HG02870 (cell line): ENCODE measurements around the gene FDXACB1.
"Not testable (repeated sequence)": the region's sequence is repeated elsewhere in the genome, so short reads cannot be mapped to it uniquely, and the experiment has no call there.

Experiments used
- ATAC-seq: cut with Tn5 transposase; IDR thresholded peaks from one replicate; pipeline ENCODE4 v1.9.1; 2021; ENCODE audit warnings: mild to moderate bottlenecking, moderate library complexity; ENCODE audit not compliant: unreplicated experiment

FDXACB1 gene

DNA sequence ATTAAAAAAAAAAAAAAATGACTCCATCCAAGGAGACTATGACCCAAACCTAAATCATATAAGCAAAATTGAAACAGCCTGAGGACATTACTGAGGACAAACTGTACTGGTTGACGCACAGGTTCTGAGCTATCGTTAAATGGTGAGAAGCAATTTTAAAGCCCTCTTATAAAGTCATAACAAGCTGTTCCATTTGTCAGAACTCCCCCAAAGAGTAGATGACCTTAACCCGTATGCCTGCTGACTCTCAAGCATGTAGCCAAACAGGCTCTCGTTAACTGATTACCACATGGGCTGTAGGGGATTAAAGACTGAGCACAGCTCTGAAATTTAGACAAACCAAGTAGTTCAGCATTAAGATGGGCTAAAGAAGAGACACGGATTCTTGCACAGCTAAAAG, 30.4 kb upstream of the FDXACB1 start:
- no peak for ATAC-seq

- no peak for ATAC-seq
Observed at GRCh38 chr11:111908639-111909305, 29.8 kb upstream of the FDXACB1 start.

DNA sequence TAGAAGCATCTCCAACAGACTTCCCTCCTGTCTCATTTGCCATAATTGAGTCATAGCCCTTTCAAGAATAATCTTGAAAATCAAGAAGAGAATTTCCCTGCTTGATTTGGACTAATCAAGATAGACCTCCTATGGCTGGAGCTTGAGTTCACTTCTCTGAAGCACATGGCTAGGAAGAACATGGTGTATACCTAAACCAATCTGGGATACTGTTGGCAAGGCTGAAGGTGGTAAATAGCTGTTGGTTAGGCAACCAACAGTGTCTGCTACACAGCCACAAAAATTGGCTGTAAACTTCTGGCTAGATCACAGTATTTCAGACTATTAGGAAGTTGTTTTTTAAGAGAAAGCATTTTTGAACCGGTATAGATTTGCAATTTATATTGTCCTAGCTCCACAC, 27.7 kb upstream of the FDXACB1 start:
- ATAC-seq, result no peak

DNA sequence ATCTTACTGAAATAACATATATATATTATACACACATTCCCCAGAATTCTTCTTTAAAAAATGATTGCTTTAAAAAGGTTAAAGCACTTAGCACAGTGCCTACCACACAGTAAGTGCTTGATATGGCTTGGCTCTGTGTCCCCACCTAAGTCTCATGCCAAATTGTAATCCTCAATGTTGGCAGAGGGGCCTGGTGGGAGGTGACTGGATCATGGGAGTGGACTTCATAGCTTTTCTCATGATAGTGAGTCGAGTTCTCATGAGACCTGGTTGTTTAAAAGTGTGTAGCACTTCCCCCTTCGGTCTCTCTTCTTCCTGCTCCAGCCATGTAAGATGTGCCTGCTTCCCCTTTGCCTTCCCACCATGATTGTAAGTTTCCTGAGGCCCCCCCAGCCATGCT, 26.4 kb upstream of the FDXACB1 start:
- no peak for ATAC-seq

GRCh38 chr11:111886844-111887243, 7.9 kb upstream of the FDXACB1 start:
- ATAC-seq, result no peak

DNA sequence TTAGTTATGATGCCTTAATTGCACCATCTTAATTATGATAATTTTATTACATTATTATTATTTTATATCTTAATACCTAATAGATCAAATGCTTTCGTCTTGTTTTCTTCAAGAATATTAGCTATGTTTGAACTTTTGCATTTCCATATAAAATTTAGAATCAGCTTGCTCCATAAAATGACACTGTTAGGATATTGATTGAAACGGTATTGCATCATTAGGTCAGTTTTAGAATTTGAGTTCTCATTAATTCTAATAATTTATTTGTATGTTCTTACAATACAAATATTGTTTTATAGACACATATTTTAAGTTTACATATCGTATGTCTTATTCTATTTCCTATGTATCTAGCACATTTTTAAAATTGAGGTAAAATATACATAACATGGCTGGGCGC, 7.1 kb upstream of the FDXACB1 start:
- no peak for ATAC-seq

DNA sequence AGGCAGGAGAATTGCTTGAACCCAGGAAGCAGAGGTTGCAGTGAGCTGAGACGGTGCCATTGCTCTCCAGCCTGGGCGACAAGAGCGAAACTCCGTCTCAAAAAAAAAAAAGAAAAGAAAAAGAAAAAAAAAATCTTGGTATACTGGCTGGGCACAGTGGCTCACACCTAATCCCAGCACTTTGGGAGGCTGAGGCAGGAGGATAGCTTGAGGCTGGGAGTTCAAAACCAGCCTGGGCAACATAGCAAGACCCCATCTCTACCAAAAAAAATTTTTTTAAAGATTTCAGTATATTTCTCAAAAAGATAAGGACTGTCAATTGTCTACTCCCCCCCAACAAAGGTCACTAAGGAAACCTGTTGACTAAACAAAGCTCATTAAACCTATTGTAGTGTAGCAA, 6.1 kb upstream of the FDXACB1 start:
- not testable (repeated sequence) for ATAC-seq

DNA sequence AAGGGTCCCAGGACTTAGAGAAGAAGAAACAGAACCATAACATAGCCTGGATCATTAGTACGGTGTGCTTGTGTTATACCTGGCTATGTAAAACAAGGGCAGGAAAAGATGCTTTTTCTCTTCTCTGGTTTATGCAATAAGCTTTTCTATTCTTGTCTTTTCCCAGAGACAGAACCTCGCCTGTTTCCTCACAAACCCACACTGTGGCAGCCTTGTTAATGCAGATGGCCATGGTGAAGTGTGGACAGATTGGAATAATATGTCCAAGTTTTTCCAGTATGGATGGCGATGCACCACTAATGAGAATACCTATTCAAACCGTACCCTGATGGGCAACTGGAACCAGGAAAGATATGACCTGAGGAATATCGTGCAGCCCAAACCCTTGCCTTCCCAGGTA, 3.2 kb upstream of the FDXACB1 start:
- ATAC-seq, result no peak

DNA sequence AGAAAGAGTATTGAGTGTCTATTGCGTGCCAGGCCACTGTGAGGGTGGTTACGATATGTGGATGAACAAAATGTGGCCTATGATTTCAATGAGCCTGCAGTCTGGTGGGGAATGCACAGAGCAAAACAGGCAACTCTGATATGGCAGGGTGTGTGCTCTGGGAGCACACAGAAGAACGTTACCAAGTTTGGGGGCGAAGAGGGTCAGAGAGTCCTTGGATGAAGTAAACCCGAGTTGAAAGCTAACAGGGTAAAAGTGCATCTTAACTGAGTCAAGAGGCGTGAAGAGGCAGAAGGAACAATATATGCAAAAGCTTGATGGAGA, 634 bp upstream of the FDXACB1 start:
- ATAC-seq, result no peak

GRCh38 chr11:111878385-111878848, 548 bp downstream of the FDXACB1 start:
- peak; percentile 6 for ATAC-seq

DNA sequence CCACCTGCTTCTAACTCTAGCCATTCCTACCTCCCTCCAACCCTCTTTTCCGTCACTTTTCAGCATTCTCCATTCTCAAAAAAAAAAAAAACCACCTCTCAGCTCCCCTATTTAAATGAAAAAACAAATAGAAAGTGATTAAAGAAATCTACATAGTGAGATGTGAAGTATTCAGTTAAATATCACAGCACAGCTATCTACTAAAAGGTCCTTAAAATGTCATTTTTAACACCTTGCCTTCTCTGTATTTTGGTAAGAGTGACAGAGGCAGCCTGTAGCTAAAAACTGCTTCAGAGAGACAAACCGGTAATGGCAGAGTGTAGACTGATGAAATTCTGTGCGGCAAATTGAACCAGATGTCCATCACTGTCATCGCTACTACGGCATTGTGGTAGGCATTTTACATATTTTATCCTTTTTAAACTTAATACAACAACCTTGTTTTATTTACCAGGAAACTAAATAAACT, 7.2 kb downstream of the FDXACB1 start:
- no peak for ATAC-seq

GRCh38 chr11:111870886-111871692, 7.9 kb downstream of the FDXACB1 start, which contains the start of gene ALG9:
TSS of gene ALG9 (minus strand) at chr11:111871581. CDS start at chr11:111871482, 99 bp downstream.
- peak; percentile 86 for ATAC-seq

- peak; percentile 13 for ATAC-seq
Observed at GRCh38 chr11:111870522-111870885, 8.5 kb downstream of the FDXACB1 start.

DNA sequence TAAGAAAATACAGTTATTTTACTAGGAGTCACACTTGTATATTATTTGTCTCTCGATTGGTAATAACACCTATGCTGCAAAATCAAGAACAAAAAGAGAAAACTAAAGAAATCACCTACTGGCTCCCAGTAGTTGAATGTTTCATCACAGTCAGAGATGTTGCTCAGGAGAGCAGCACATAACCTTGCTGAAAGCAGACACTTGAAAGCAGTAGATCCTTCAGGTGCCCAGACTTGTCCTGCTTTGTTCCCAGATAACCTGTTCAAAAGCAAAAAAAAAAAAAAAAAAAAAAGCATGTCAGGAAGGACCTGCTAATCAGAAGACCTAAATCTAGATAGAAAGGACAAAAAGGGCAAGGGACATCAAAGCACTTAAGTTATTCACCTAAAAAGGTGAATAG, 8.9 kb downstream of the FDXACB1 start:
- no peak for ATAC-seq

- no peak for ATAC-seq
Observed at GRCh38 chr11:111860257-111860656, 18.7 kb downstream of the FDXACB1 start.

DNA sequence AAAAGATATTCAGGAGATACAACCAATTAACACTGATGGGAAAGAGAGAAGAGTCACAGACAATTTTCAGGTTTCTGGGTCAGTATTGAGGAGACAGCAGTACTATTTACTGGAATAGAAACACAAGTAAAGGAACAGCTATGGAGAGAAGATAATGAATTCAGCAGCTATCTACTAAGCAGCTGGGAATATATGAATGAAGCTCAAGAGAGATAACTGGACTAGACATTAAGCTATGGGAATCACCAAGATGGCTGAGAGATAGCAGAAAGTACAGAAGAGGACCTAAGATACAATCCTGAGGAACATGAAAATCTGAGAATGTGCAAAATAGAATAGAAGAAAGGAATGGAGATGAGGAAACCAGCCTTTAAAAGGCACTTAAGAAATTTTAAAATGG, 23.5 kb downstream of the FDXACB1 start:
- ATAC-seq, result no peak

GRCh38 chr11:111852103-111852502, 26.9 kb downstream of the FDXACB1 start:
- ATAC-seq, result no peak

GRCh38 chr11:111851636-111852035, 27.3 kb downstream of the FDXACB1 start:
- no peak for ATAC-seq

DNA sequence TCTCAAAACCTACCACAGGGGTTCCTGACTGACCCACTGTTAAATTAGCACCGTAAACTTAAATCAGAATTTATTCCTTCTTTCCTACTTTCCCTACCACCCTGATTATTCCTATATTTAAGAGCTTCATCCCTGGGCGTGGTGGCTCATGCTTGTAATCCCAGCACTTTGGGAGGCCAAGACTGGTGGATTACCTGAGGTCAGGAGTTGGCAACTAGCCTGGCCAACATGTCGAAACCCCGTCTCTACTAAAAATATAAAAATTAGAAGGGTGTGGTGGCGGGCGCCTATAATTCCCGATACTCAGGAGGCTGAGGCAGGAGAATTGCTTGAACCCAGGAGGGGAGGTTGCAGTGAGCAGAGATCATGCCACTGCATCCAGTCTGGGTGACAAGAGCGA, 27.9 kb downstream of the FDXACB1 start:
- no peak for ATAC-seq

GRCh38 chr11:111849631-111850030, 29.3 kb downstream of the FDXACB1 start:
- no peak for ATAC-seq

DNA sequence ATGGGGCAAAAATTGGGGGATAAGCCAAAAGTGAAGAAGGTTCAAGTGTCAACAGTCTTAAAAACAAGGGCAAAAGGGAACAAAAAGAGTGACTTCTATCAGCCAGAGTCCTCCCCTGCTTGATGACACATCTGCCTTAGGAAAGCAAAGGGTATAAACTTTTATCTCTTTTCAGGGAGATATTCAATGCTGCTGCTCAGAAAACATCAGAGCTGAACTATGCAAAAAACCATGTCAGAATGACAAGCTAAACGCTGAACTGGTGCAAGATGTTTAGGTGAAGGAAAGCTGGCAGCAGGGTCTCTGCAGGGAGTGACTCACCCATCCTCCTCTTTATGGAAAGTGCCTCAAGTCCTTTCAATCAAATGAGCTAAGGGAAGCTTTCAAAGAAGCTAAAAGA, 32.3 kb downstream of the FDXACB1 start:
- ATAC-seq, result no peak

- ATAC-seq, result no peak
Observed at GRCh38 chr11:111846063-111846462, 32.9 kb downstream of the FDXACB1 start.
